GM18951 (cell line): ENCODE measurements around the gene PLPP7.

Source experiments
- POLR2A ChIP-seq: IDR thresholded peaks from 4 replicates; pipeline ENCODE4 v1.6.1; 2011; ENCODE audit warnings: mild to moderate bottlenecking; ENCODE audit not compliant: insufficient read length, insufficient read depth; ENCODE audit errors: extremely low read depth
- in situ Hi-C: fragments of 300-500 bp; cut with MboI; formaldehyde crosslinking; loops from one replicate; pipeline ENCODE4 v1.12.0; 2022; ENCODE audit warnings: low sequenced_read_pairs, mixed read lengths, inconsistent platforms; ENCODE audit not compliant: unreplicated experiment

The PLPP7 gene

DNA sequence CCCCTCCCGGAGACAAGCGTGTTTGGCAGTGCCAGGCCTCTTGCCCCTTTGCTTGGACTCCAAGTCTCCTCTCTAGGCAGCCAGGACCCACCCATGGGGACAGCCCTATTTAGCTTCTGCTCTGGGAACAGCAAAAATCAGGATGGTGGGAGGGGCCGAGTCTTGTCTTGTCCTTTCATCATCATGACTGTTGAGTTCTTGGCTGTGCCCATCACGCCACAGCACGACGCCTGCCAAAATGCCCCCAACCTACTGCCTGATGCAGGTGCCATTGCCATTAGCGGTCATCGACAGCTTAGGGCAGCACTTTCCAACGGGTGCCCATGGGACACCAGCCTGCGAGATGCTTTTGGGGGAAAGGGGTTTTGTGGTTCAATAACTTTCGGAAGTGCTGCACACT is 18.9 kb downstream of the PLPP7 start:
- no peak for TF ChIP-seq POLR2A
- in situ Hi-C loops = no loop called here

DNA sequence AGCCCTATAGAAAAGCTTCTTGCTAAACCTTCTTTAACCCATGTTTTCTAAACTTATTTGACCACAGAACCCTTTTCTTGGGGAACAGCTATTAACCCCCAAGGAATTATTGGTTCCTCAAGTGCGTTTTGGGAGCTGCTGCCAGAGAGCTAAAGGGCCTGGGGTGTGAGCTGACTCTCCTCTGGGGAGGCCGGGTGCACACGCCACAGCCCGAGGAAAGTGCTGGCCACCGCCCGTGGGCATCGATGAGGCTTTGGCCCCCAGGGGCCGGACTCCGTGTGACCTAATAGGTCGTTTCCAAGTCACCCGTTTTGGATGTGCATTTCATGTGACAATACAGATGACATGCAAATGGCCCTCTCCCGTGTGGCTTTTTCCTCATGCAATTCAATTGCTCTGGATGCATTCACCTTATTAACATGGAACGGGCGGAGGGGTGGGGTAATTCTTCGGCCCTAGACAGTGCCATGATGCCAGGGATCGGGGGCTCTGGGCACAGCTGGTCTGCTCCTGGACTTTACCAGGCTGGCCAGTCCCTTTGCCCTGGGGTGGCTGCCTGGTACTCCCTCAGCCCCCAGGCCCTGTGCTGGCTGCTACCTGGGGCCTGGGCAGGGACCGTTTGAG is 19.5 kb downstream of the PLPP7 start:
- TF ChIP-seq POLR2A = no peak
- in situ Hi-C loops = no loop called here

DNA sequence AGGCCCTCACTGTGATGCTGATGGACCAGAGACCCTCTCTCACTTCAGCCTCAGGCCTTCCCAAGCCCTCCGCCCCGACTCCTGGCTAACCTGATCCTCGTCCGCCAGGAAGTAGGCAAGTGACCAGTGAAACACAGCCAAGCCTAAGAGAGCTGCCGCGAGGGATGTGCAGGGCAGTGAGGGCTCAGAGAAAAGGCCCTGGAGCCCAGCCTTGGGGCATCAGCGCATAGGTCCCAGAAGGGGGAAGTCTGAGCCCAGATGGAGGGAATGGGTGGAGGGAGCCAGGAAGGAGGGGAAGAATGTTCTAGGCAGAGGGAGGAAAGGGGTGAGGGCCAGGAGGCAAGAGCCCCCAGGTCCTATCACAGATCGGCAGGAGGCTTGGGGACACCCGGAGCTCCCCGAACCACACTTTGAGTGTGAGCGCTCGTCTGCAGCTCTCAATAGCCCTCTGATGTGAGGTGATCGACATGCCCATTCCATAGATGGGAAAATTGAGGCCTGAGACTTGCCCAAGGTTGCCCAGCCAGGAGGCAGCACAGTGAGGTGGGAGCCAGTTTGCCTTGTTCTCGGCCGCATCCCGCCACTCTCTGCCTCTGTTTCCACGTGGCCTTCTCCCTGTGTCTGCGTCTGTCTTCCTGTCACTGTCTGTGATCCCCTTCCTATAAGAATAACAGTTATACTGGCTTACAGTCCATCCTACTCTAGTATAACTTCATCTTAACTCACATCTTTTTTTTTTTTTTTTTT is 20.2 kb downstream of the PLPP7 start:
- in situ Hi-C loops = no loop called here

DNA sequence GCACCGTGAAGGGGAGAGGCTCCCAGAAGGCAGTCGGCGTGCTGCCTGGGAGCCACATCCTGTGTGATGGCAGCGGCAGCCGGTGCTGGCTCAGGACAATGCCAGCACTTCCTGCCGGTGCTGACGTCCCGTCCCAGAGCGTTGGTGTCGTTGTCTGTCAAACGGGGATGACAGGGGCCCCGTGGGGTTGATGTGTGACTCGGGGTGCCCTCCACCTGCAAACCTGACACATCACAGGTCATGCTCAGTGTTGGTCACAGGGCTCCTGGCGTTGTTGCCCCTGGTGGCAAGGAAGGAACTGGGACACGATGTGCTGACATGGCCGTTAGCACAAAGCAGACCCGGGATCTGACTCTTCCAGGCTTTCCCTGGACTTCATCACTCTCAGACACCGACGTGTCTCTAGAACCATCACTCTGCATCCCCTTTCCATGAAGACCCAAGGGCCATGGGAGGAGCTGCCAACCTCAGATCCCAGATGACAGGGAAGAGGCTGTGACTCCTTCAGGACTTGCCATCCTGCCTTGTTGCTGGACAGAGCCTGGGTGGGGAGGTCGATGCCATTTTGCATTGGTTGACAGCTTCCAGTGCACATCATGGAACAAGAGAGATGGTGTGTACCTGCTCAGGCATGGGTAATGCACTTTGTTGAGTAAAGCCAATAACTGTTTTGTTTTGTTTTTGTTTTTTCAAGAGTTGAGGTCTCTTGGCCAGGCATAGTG is 21.5 kb downstream of the PLPP7 start:
- TF ChIP-seq POLR2A = no peak
- in situ Hi-C loops = no loop called here

More for the DNA sequence above, 20.2 kb downstream of the PLPP7 start:
- TF ChIP-seq POLR2A = no peak

DNA sequence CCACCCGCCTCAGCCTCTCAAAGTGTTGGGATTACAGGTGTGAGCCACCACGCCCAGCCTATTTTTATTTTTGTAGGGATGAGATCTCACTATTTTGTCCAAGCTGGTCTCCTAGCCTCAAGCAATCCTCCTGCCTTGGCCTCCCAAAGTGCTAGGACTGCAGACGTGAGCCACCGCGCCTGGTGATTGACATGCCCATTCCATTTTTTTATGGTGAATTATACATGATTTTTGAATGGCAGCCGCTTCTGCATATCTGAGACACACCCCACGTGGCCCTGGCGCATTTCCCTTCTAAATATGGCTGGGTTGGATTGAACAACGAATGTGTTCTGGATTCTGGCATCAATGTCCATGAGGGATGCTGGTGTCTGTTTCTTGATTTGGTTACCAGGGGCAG is 22.7 kb downstream of the PLPP7 start:
- no peak for TF ChIP-seq POLR2A
- in situ Hi-C loops = no loop called here

DNA sequence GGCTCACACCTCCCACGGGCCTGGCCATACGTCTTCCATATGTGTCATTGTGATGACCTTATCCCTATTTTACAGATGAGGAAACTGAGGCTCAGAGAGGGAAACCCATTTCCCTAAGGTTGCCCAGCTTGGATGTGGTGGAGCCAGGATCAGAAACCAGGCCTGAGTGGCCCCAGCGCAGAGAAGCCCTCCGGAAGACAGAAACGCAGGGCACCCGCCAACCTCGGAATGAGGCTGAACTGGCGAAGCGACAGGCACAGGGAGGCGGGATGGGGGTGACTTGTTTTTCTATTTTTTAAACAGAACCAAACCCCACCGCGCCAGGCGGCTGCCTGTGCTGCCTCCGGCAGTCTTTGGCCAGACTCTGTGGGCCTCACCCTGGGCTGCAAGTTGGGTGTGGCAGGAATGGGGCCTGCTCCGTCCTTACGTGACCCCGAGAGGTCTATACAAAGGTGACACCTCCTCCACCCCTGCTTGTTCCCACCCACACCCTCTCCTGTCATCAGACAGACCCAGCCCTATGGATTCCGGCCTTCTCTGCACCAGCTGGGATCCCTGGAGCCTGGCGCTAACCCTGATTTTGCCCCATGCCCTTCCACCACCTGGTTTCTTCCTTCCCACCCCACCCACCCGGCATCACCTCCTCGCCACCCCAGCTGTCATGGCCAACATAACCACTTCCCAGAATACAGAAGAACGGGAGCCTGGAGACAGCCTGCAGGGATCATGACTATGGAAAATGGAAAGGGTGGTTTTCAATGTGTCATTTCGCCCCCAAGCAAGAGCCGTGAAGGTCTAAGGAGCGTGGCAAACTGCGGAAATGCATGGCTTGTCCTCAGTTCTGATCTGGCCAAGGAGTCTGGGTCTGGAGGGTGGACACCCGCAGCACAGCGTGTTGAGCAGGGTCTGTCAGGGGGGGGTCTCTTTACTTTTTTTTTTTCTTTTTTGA is 23.6 kb downstream of the PLPP7 start:
- in situ Hi-C loops = no loop called here
- no peak for TF ChIP-seq POLR2A

DNA sequence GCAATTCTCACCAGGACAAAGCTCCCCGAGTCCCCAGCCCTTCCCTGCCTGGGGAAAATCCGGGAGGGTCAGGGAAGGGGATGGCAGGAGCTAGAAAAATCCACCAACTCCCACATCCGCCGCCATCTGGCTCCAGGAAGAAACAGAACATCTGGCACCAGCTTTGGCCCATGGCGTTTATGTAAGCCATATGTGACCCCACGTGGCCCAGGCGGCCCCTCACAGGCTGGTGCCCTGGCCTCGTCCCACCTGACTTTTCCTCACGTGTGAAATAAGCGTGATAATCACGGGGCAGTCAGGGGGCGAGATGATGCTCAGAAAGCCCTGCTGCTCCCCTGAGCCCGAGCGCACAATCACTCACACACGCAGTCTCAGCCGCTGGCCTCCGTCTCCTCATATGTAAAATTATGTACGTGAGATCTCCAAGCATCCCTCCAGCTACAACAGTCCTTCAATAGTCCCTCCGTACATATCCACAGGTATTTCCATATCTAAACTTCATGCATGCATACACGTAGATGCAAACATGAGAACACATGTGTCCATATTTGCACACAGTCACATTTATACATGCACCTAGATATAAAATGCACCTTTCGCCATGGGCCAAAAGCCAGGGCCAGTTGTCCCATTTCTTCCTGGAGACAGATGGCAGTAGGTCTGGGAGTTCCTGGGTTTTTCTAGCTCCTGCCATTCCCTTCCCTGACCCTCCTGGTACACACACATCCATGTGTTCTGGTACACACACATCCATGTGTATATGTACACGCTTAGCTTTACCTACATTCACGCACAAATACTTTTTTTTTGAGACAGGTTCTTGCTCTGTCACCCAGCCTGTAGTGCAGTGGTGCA is 28.9 kb downstream of the PLPP7 start:
- no peak for TF ChIP-seq POLR2A
- in situ Hi-C loops = no loop called here

DNA sequence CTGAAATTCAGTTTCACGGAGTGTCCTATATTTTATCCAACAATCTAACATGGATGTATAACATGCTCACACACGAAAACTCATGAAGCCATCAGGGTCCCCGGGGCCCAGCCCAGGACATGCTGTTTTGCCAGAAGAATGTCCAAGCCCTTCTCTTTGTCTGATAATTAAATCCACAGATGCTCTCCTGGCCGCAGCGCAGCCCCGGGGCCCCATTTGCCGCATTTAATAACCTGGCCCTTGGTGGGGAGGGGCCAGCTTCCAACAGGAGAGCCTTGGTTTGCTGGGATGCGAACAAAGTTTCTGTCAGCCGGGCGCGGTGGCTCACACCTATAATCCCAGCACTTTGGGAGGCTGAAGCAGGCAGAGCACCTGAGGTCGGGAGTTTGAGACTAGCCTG is 30.0 kb downstream of the PLPP7 start:
- in situ Hi-C loops = no loop called here
- TF ChIP-seq POLR2A = no peak

DNA sequence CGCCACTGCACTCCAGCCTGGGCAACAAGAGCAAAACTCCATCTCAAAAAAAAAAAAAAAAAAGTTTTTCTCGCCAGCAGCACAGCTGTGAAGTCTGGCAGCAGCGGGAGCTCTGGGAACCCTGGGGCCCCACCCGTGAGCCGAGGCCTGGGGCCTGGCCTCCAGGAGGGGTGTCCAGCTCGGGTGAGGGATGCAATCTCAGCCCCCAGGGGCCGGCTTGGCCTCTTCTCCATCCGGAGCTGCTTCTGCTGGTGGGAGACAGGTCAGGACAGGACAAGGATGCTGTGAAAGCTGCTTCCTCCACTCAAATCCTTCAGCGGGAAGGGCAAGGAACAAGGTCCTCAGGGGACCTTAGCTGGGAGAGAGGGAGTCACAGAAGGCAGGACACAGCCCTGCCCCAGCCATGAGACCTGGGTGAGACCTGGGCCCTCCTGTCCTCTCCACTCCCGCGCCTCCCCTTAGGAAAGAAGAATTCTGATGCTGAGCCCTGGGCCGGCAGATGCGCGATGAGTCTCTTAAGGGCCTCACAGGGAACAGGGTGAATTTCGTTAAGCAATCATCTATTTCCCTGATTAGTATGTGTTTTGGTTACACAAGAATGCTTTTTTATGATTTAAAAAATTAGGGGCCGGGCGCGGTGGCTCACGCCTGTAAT is 30.6 kb downstream of the PLPP7 start:
- TF ChIP-seq POLR2A = no peak
- in situ Hi-C loops = no loop called here

DNA sequence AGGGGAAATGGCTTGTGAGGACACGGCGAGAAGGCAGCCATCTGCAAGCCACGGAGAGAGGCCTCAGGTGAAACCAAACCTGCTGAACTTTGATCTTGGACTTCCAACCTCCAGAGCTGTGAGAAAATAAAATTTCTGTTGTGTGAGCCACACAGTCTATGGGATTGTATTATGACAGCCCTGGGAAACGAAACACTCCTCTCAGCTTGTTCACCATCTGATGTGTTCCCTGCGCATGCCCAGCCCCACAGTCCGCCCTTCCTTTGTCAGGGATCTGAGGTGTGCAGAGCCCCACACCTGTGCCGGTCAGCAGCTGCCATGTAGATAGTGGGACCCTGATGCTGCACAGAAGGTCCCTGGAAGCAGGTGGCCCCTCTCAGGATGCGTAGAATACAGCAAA is 34.1 kb downstream of the PLPP7 start:
- no peak for TF ChIP-seq POLR2A
- in situ Hi-C loops = no loop called here

DNA sequence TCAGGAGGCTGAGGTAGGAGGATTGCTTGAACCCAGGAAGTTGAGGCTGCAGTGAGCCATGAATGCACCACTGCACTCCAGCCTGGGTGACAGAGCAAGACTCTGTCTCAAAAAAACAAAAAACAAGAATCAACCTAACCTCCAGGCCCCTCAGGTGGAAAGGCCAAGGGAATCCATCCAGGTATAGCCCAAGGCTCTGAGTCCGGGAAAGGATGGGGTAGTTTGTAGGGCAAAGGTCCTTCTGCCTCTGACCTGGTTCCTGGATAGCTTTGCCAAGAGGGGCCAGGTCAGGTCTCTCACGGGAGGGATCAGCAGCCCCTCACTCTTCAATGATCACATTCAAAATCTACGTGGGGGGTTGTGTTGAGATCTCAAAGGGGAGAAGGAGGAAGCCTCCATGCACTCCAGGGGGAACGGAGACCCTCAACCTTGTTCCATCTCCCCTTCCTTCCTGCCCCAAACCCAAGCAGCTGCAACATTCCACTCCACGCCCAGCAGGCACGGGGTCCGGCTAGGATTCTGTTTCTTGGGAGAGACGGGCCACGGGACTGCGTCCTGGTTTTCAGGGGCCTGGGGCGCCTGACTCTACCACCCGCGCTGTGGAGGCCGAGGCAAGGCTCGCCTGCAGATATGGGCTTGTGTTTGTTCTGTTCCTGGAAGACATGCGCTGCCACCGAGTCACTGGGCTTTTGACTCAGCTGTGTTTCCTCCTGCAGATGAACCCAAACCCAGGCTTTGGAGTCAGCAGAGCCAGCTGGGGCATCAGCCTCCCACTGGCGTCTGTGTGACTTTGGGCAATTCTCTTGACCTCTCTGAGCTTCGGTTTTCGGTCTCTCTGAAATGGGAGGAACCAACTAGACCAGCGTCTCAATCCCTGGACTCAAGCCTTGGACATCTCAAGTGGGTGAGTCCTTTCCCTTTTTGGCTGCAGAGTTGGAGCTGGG is 35.5 kb downstream of the PLPP7 start:
- in situ Hi-C loops = loop anchor here (5.0 kb wide), 1 partner anchor 138 kb away; no protein-coding TSS in a partner anchor

DNA sequence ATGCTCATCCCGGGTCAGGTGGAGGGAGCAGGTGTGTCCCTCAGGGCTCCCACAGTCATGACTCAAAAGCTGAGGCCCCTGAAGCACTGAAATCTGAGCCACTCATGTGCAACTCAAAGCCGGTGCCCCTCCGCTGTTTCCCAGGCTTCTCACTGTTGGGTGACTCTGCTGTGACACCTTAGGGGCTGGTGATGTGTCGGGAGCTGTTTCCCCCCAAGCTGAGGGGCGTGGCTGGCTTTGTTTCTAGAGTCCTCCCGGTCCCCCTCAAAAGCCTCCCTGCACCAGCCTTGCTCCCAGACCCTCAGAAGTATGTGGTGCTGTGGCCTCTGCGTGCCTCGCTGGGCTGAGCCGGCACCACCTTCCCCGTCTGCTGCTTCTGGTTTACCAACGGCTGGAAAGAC is 39.7 kb downstream of the PLPP7 start:
- TF ChIP-seq POLR2A = no peak
- in situ Hi-C loops = loop anchor here (5.0 kb wide), 1 partner anchor 142 kb away; no protein-coding TSS in a partner anchor

More for the DNA sequence above, 35.5 kb downstream of the PLPP7 start:
- no peak for TF ChIP-seq POLR2A
